Activated naive CD4-positive, alpha-beta T cell treated with anti-CD3 and anti-CD28 coated beads, Interleukin-2, amount 50 U/mL, for 24 hours (primary cell): ENCODE results near the gene MFGE8.
"Not testable (repeated sequence)": the region's sequence is repeated elsewhere in the genome, so short reads cannot be mapped to it uniquely, and the experiment has no call there.

Experiments used
- H3K27ac Mint-ChIP-seq: one replicate; pipeline ENCODE4 v1.8.0; 2021; ENCODE audit warnings: mild to moderate bottlenecking, mixed read lengths
- H3K27me3 Mint-ChIP-seq: one replicate; pipeline ENCODE4 v1.8.0; 2021; ENCODE audit warnings: mixed read lengths
- H3K36me3 Mint-ChIP-seq: one replicate; pipeline ENCODE4 v1.8.0; 2021; ENCODE audit warnings: mixed read lengths
- H3K4me1 Mint-ChIP-seq: one replicate; pipeline ENCODE4 v1.8.0; 2021; ENCODE audit warnings: mixed read lengths
- H3K4me3 Mint-ChIP-seq: one replicate; pipeline ENCODE4 v1.8.0; 2021; ENCODE audit warnings: mild to moderate bottlenecking, mixed read lengths
- H3K9me3 Mint-ChIP-seq: one replicate; pipeline ENCODE4 v1.8.0; 2021; ENCODE audit warnings: mixed read lengths

Gene MFGE8

GRCh38 chr15:88913017-88913849, at the start of gene MFGE8:
Gene MFGE8, minus strand, starts transcription at chr15:88913379. Its CDS starts 60 bp downstream, at chr15:88913319.
- H3K4me1 Mint-ChIP-seq, result peaks cover 36% of the 10 kb centered on the region
- H3K9me3 Mint-ChIP-seq, result no peaks in the 10 kb centered on the region
- H3K4me3 Mint-ChIP-seq, result peak within 1 kb of the TSS; percentile 95
- peak within 1 kb of the TSS; percentile 66 for H3K27ac Mint-ChIP-seq
- no peaks in the 10 kb centered on the region for H3K27me3 Mint-ChIP-seq
- H3K36me3 Mint-ChIP-seq, result no peaks in the 10 kb centered on the region

GRCh38 chr15:88959445-88959844, 46.3 kb upstream of the MFGE8 start:
- Mint-ChIP-seq H3K4me3 (no peak overlapping the region), H3K4me1 (no peaks in the 10 kb centered on the region), H3K36me3 (peaks cover 3% of the 10 kb centered on the region), H3K27ac (no peak overlapping the region), H3K27me3 (no peaks in the 10 kb centered on the region), H3K9me3 (peaks cover 7% of the 10 kb centered on the region)

- H3K27me3 Mint-ChIP-seq, result no peaks in the 10 kb centered on the region
- no peaks in the 10 kb centered on the region for H3K36me3 Mint-ChIP-seq
- no peak overlapping the region for H3K4me3 Mint-ChIP-seq
- no peak overlapping the region for H3K27ac Mint-ChIP-seq
- H3K4me1 Mint-ChIP-seq, result no peaks in the 10 kb centered on the region
- no peaks in the 10 kb centered on the region for H3K9me3 Mint-ChIP-seq
These were observed 43.7 kb upstream of the MFGE8 start for GRCh38 chr15:88956906-88957305.

GRCh38 chr15:88956263-88956662, 43.1 kb upstream of the MFGE8 start:
- no peaks in the 10 kb centered on the region for H3K4me1 Mint-ChIP-seq
- no peak overlapping the region for H3K4me3 Mint-ChIP-seq
- H3K27ac Mint-ChIP-seq, result no peak overlapping the region
- no peaks in the 10 kb centered on the region for H3K36me3 Mint-ChIP-seq
- peaks cover 1% of the 10 kb centered on the region for H3K27me3 Mint-ChIP-seq
- no peaks in the 10 kb centered on the region for H3K9me3 Mint-ChIP-seq

GRCh38 chr15:88954431-88955277, 41.5 kb upstream of the MFGE8 start:
- Mint-ChIP-seq H3K4me3 (no peak overlapping the region), H3K27ac (no peak overlapping the region), H3K36me3 (no peaks in the 10 kb centered on the region), H3K9me3 (no peaks in the 10 kb centered on the region), H3K27me3 (peaks cover 1% of the 10 kb centered on the region), H3K4me1 (no peaks in the 10 kb centered on the region)

- Mint-ChIP-seq H3K36me3 (no peaks in the 10 kb centered on the region), H3K27me3 (peaks cover 1% of the 10 kb centered on the region), H3K9me3 (no peaks in the 10 kb centered on the region), H3K4me3 (no peak overlapping the region), H3K27ac (no peak overlapping the region), H3K4me1 (no peaks in the 10 kb centered on the region)
These were observed 37.5 kb upstream of the MFGE8 start for GRCh38 chr15:88950600-88951160.

GRCh38 chr15:88949734-88950400, 36.7 kb upstream of the MFGE8 start:
- Mint-ChIP-seq H3K27ac (no peak overlapping the region), H3K4me1 (no peaks in the 10 kb centered on the region), H3K36me3 (no peaks in the 10 kb centered on the region), H3K9me3 (no peaks in the 10 kb centered on the region), H3K4me3 (no peak overlapping the region), H3K27me3 (peaks cover 1% of the 10 kb centered on the region)

- H3K27ac Mint-ChIP-seq, result no peak overlapping the region
- no peaks in the 10 kb centered on the region for H3K36me3 Mint-ChIP-seq
- H3K27me3 Mint-ChIP-seq, result no peaks in the 10 kb centered on the region
- H3K4me1 Mint-ChIP-seq, result no peaks in the 10 kb centered on the region
- no peak overlapping the region for H3K4me3 Mint-ChIP-seq
- no peaks in the 10 kb centered on the region for H3K9me3 Mint-ChIP-seq
These were observed 27.0 kb upstream of the MFGE8 start for GRCh38 chr15:88940110-88940675.

GRCh38 chr15:88939486-88939806, 26.3 kb upstream of the MFGE8 start:
- H3K4me3 Mint-ChIP-seq, result no peak overlapping the region
- no peaks in the 10 kb centered on the region for H3K27me3 Mint-ChIP-seq
- H3K36me3 Mint-ChIP-seq, result no peaks in the 10 kb centered on the region
- no peaks in the 10 kb centered on the region for H3K4me1 Mint-ChIP-seq
- H3K27ac Mint-ChIP-seq, result no peak overlapping the region
- no peaks in the 10 kb centered on the region for H3K9me3 Mint-ChIP-seq

- no peaks in the 10 kb centered on the region for H3K4me1 Mint-ChIP-seq
These were observed 25.8 kb upstream of the MFGE8 start for GRCh38 chr15:88938802-88939485.

GRCh38 chr15:88934449-88934848, 21.3 kb upstream of the MFGE8 start:
- H3K27me3 Mint-ChIP-seq, H3K4me1 Mint-ChIP-seq, H3K4me3 Mint-ChIP-seq, H3K9me3 Mint-ChIP-seq, H3K36me3 Mint-ChIP-seq: not testable (repeated sequence)
- H3K27ac Mint-ChIP-seq, result peak overlapping the region; percentile 55

More at GRCh38 chr15:88938802-88939485, 25.8 kb upstream of the MFGE8 start:
- Mint-ChIP-seq H3K9me3 (no peaks in the 10 kb centered on the region), H3K27ac (no peak overlapping the region), H3K27me3 (no peaks in the 10 kb centered on the region), H3K4me3 (no peak overlapping the region), H3K36me3 (no peaks in the 10 kb centered on the region)

- H3K27ac Mint-ChIP-seq, result no peak overlapping the region
- H3K4me3 Mint-ChIP-seq, result no peak overlapping the region
- H3K36me3 Mint-ChIP-seq, result no peaks in the 10 kb centered on the region
- H3K27me3 Mint-ChIP-seq, result peaks cover 1% of the 10 kb centered on the region
- no peaks in the 10 kb centered on the region for H3K4me1 Mint-ChIP-seq
- H3K9me3 Mint-ChIP-seq, result no peaks in the 10 kb centered on the region
These were observed 19.7 kb upstream of the MFGE8 start for GRCh38 chr15:88932875-88933330.

- no peaks in the 10 kb centered on the region for H3K4me1 Mint-ChIP-seq
- H3K36me3 Mint-ChIP-seq, result no peaks in the 10 kb centered on the region
- no peaks in the 10 kb centered on the region for H3K9me3 Mint-ChIP-seq
- no peak overlapping the region for H3K4me3 Mint-ChIP-seq
- peaks cover 1% of the 10 kb centered on the region for H3K27me3 Mint-ChIP-seq
- no peak overlapping the region for H3K27ac Mint-ChIP-seq
These were observed 19.2 kb upstream of the MFGE8 start for GRCh38 chr15:88932271-88932874.

- Mint-ChIP-seq H3K4me1 (no peaks in the 10 kb centered on the region), H3K27ac (no peak overlapping the region), H3K4me3 (no peak overlapping the region), H3K27me3 (peaks cover 1% of the 10 kb centered on the region), H3K36me3 (no peaks in the 10 kb centered on the region), H3K9me3 (no peaks in the 10 kb centered on the region)
These were observed 17.4 kb upstream of the MFGE8 start for GRCh38 chr15:88930579-88930978.
